ENCODE measurements around the gene CHRND. TPM values are rescaled to one million over a fixed set of nuclear protein-coding genes. Genes with fewer than 3 reads are reported as not detected.
A peak's percentile ranks its signal among the peaks of the same experiment; 100 is the strongest.

Gene CHRND
- total and polyA plus RNA-seq, 2 of the 13 experiments (the other 11 are each of a cell fraction or from before 2014, with no cell fraction given): 0.18 TPM; not detected in 1

- TF ChIP-seq ZBTB26 (CRISPR knock-in tag; IDR thresholded peaks at IDR 0.05; ENCODE audit: borderline replicate concordance) (no peak), AHR (CRISPR knock-in tag; IDR thresholded peaks at IDR 0.05) (no peak), STAT5B (CRISPR knock-in tag; IDR thresholded peaks at IDR 0.05) (no peak), RNF2 (conservative IDR thresholded peaks at IDR 0.05; ENCODE audit: low read depth) (no peak), FOSL1 (CRISPR knock-in tag; IDR thresholded peaks at IDR 0.05; ENCODE audit: borderline replicate concordance) (no peak), ARHGAP35 (CRISPR knock-in tag; IDR thresholded peaks at IDR 0.05; ENCODE audit: borderline replicate concordance) (no peak), ZNF672 (CRISPR knock-in tag; IDR thresholded peaks at IDR 0.05) (no peak), U2AF1 (optimal IDR thresholded peaks at IDR 0.05; ENCODE audit: low read depth, low read length) (no peak), RFX3 (CRISPR knock-in tag; IDR thresholded peaks at IDR 0.05) (no peak), ZNF569 (CRISPR knock-in tag; IDR thresholded peaks at IDR 0.05; ENCODE audit: borderline replicate concordance) (no peak), ZNF547 (CRISPR knock-in tag; IDR thresholded peaks at IDR 0.05) (no peak), MED8 (CRISPR knock-in tag; IDR thresholded peaks at IDR 0.05; ENCODE audit: insufficient replicate concordance) (peak; percentile 30), ZNF407 (CRISPR knock-in tag; IDR thresholded peaks at IDR 0.05; ENCODE audit: not compliant biosample characterization) (no peak), POLR2A (IDR thresholded peaks at IDR 0.05; ENCODE audit: insufficient read depth in 1 of 2, low read depth in 2 of 2, low read length in 2 of 2) (peak; percentile 17 to 64; a peak in 2 of 4 replicates), ZNF501 (CRISPR knock-in tag; IDR thresholded peaks at IDR 0.05) (no peak)
- TF ChIP-seq, protein P1, sequence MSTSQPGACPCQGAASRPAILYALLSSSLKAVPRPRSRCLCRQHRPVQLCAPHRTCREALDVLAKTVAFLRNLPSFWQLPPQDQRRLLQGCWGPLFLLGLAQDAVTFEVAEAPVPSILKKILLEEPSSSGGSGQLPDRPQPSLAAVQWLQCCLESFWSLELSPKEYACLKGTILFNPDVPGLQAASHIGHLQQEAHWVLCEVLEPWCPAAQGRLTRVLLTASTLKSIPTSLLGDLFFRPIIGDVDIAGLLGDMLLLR (CRISPR knock-in tag; IDR thresholded peaks at IDR 0.05): no peak
- TF ChIP-seq, protein P2, sequence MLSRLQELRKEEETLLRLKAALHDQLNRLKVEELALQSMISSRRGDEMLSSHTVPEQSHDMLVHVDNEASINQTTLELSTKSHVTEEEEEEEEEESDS (CRISPR knock-in tag; IDR thresholded peaks at IDR 0.05; ENCODE audit: borderline replicate concordance): 0 out of 2 replicates have a peak, but pooled peaks have one; percentile 31
Measured at GRCh38 chr2:232574674-232575403, 48.9 kb downstream of the CHRND start (continued).
